ENCODE results near the gene MCM3.

MCM3 gene

GRCh38 chr6:52217761-52218160 lies 66.8 kb downstream of the MCM3 start:
- Histone ChIP-seq H2AFZ (ENCODE audit: low read depth) (no peak overlapping the region), H3K4me3 (IDR thresholded peaks at IDR 0.05; ENCODE audit: insufficient read depth, low read depth, low read length) (no peak overlapping the region), H3K27ac (no peak overlapping the region), H3K27me3 (ENCODE audit: insufficient read depth, low read depth) (0 out of 2 replicates have a peak, but pooled peaks cover 3% of the 10 kb centered on the region), H4K20me1 (ENCODE audit: insufficient read depth) (no peaks in the 10 kb centered on the region), H3K4me1 (ENCODE audit: low read depth, poor library complexity, severe bottlenecking) (peaks cover 84% of the 10 kb centered on the region), H3K9ac (no peak overlapping the region), H3K4me2 (peak overlapping the region; percentile 46; the same call in 1 of the 2 replicates), H3K79me2 (ENCODE audit: insufficient read depth, low read depth) (no peaks in the 10 kb centered on the region), H3K36me3 (ENCODE audit: insufficient read depth) (no peaks in the 10 kb centered on the region)
- no peak for TF ChIP-seq CTCF (conservative IDR thresholded peaks at IDR 0.05; ENCODE audit: low read depth, low read length)

DNA sequence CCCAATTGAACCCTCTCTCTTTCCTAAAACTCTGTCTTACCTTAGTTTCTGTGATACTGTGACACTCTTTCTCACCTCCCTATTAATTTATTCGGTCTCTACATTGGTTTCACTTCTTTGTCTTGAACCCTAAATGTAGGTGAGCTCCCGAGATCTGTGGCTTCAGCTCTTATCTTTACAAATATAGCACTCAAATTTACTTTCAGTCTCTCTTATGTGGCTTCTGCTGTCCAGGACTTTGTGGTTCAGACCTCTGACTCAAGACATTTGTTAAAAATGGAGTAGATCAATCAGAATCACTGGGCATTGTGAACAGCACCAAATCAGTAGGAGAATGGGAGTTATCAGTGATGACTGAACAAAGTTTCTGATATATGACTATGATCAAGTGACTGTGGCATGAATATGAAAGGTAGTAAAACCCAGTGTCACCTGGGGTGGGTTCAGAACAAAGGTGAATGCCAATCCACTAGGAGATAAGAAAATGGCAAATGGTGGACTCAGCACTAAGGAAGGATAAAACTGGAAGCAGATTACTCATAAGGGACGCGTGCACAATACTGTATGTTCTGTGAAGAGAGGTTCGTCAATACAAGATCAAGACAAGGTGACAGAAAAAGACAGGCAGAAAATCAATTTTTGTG lies 67.5 kb downstream of the MCM3 start:
- Histone ChIP-seq H3K27me3 (ENCODE audit: insufficient read depth, low read depth) (no peaks in the 10 kb centered on the region), H3K27ac (peak overlapping the region; percentile 6; the same call in 1 of the 2 replicates), H3K4me3 (IDR thresholded peaks at IDR 0.05; ENCODE audit: insufficient read depth, low read depth, low read length) (no peak overlapping the region), H3K4me2 (peak overlapping the region; percentile 46), H2AFZ (ENCODE audit: low read depth) (no peak overlapping the region), H3K36me3 (ENCODE audit: insufficient read depth) (no peaks in the 10 kb centered on the region), H3K79me2 (ENCODE audit: insufficient read depth, low read depth) (no peaks in the 10 kb centered on the region), H4K20me1 (ENCODE audit: insufficient read depth) (no peaks in the 10 kb centered on the region), H3K4me1 (ENCODE audit: low read depth, poor library complexity, severe bottlenecking) (peaks cover 84% of the 10 kb centered on the region), H3K9ac (no peak overlapping the region)
- TF ChIP-seq CTCF (conservative IDR thresholded peaks at IDR 0.05; ENCODE audit: low read depth, low read length): no peak

DNA sequence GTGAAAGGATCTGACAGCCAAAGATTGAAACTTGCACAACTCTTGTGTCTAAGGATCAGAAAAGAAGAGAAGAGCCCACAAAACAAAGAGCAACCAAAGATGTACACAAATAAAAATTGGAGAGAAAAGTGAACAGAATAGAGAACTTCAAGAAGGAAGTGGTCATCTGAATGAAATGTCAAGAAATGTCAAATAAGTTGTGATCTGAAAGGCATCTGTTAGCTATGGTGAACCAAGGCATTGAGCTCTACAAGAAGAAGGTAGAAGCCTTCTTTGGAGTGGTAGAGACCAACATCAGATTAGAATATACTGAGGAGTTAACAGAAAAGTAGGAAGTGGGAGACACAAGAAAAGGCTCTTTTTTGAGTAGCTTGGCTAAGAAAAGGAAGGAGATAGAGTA lies 68.8 kb downstream of the MCM3 start:
- H3K4me1 ChIP-seq (ENCODE audit: low read depth, poor library complexity, severe bottlenecking): peaks cover 76% of the 10 kb centered on the region
- H3K9ac ChIP-seq: no peak overlapping the region
- no peak overlapping the region for H3K4me3 ChIP-seq (IDR thresholded peaks at IDR 0.05; ENCODE audit: insufficient read depth, low read depth, low read length)
- H3K36me3 ChIP-seq (ENCODE audit: insufficient read depth): no peaks in the 10 kb centered on the region
- no peaks in the 10 kb centered on the region for H4K20me1 ChIP-seq (ENCODE audit: insufficient read depth)
- TF ChIP-seq CTCF (conservative IDR thresholded peaks at IDR 0.05; ENCODE audit: low read depth, low read length): no peak
- H3K79me2 ChIP-seq (ENCODE audit: insufficient read depth, low read depth): no peaks in the 10 kb centered on the region
- H3K27ac ChIP-seq: no peak overlapping the region
- no peak overlapping the region for H2AFZ ChIP-seq (ENCODE audit: low read depth)
- no peaks in the 10 kb centered on the region for H3K27me3 ChIP-seq (ENCODE audit: insufficient read depth, low read depth)
- H3K4me2 ChIP-seq: peak overlapping the region; percentile 26; the same call in 1 of the 2 replicates

Data from KMS-11 (cell line).